Measurements from ENCODE around the gene TRIM77. TPM values are rescaled to one million over a fixed set of nuclear protein-coding genes. Genes with fewer than 3 reads are reported as not detected.
"Not testable (repeated sequence)": the region's sequence is repeated elsewhere in the genome, so short reads cannot be mapped to it uniquely, and the experiment has no call there.

The TRIM77 gene
- total and polyA plus RNA-seq, 2 donors (not counting 1 experiment from before 2014, with no cell fraction given): not detected

DNA sequence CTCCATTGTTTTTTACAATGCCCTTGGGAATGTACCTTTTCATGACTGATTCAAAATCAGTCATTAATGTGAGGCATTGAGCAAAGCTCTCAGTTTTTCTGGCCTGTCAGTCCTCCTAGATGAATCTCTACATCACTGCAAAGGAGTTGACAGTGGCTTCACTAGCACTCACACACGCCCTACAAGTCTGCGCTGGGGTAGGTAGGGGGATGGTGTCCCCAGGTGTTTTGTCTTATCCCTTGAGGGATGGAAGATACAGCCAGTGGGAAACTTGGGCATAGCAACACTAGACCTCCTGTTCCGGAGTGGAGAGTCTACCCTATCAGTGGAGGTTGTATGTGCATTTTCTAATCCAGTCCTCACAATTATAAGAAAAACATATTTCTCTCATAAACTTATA lies 27.0 kb downstream of the TRIM77 start:
- Histone ChIP-seq H4K20me1 (ENCODE audit: control insufficient read depth, insufficient read depth, low read length, poor library complexity, severe bottlenecking) (no peaks in the 10 kb centered on the region), H3K4me1 (ENCODE audit: control insufficient read depth in 2 of 2, insufficient read depth in 2 of 2, low read length in 2 of 2) (no peaks in the 10 kb centered on the region), H3K27me3 (replicated peaks in 1 of 4; ENCODE audit: control extremely low read depth in 1 of 4, control insufficient read depth in 3 of 4, insufficient read depth in 4 of 4, low read length in 3 of 4) (no peaks in the 10 kb centered on the region), H3K27ac (ENCODE audit: low read length in 2 of 2) (no peak overlapping the region), H3K4me2 (replicated peaks; ENCODE audit: low read depth, low read length, poor library complexity, severe bottlenecking) (no peak overlapping the region), H3K9ac (ENCODE audit: low read length) (no peak overlapping the region), H3K79me2 (ENCODE audit: control insufficient read depth, insufficient read depth, low read length) (no peaks in the 10 kb centered on the region), H3K4me3 (ENCODE audit: control extremely low read depth in 1 of 5, extremely low read depth in 1 of 5, insufficient read depth in 1 of 5, low read depth in 2 of 5, low read length in 4 of 5) (no peak overlapping the region), H2AFZ (ENCODE audit: insufficient read depth, low read depth, low read length, poor library complexity, severe bottlenecking) (no peak overlapping the region), H3K9me3 (ENCODE audit: control extremely low read depth in 1 of 3, control insufficient read depth in 2 of 3, insufficient read depth in 1 of 3, low read length in 2 of 3) (no peaks in the 10 kb centered on the region), H3K36me3 (replicated peaks in 1 of 2; ENCODE audit: control extremely low read depth in 1 of 2, control insufficient read depth in 1 of 2, extremely low read depth in 1 of 2, insufficient read depth in 2 of 2, low read length in 1 of 2) (no peaks in the 10 kb centered on the region)
- ChIA-PET CTCF (no interaction called here), POLR2A (no interaction called here)
- TF ChIP-seq, protein P1, sequence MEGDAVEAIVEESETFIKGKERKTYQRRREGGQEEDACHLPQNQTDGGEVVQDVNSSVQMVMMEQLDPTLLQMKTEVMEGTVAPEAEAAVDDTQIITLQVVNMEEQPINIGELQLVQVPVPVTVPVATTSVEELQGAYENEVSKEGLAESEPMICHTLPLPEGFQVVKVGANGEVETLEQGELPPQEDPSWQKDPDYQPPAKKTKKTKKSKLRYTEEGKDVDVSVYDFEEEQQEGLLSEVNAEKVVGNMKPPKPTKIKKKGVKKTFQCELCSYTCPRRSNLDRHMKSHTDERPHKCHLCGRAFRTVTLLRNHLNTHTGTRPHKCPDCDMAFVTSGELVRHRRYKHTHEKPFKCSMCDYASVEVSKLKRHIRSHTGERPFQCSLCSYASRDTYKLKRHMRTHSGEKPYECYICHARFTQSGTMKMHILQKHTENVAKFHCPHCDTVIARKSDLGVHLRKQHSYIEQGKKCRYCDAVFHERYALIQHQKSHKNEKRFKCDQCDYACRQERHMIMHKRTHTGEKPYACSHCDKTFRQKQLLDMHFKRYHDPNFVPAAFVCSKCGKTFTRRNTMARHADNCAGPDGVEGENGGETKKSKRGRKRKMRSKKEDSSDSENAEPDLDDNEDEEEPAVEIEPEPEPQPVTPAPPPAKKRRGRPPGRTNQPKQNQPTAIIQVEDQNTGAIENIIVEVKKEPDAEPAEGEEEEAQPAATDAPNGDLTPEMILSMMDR (IDR thresholded peaks at IDR 0.05): no peak
- no peak for TF ChIP-seq EZH2 (IDR thresholded peaks at IDR 0.05; ENCODE audit: borderline replicate concordance, insufficient read depth, low read depth, low read length, poor library complexity, severe bottlenecking)
- H3K4me1 Mint-ChIP-seq: no peaks in the 10 kb centered on the region
- H3K4me3 Mint-ChIP-seq: no peak overlapping the region
- intact Hi-C loops (cut with micrococcal nuclease): no loop called here
- H3K27ac Mint-ChIP-seq: no peak overlapping the region
- H3K27me3 Mint-ChIP-seq: no peaks in the 10 kb centered on the region
- no CpG with 5 or more reads among the region's 3 CpGs for WGBS (ENCODE audit: insufficient coverage)
- no peak for DNase-seq
- H3K9me3 Mint-ChIP-seq (ENCODE audit: insufficient read depth): no peaks in the 10 kb centered on the region
- ATAC-seq (ENCODE audit: low read depth): no peak

DNA sequence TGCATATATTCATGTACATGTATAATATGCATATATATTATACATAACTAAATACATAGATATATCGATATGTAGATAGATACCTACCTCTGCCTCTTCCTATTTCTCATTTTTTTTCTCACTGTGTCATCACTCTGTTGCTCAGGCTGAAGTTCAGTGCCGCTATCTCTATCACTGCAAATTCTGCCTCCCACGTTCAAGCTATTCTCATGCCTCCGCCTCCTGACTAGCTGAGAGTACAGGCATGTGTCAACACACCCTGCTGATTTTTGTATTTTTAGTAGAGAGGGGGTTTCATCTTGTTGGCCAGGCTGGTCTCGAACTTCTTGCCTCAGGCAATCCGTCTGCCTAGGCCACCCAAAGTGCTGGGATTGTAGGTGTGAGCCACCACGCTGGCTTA lies 31.3 kb downstream of the TRIM77 start:
- ATAC-seq (ENCODE audit: low read depth); CTCF ChIA-PET; H3K27me3 Mint-ChIP-seq; H3K4me3 Mint-ChIP-seq; H3K4me3 ChIP-seq (ENCODE audit: control extremely low read depth in 1 of 5, extremely low read depth in 1 of 5, insufficient read depth in 1 of 5, low read depth in 2 of 5, low read length in 4 of 5); H3K9me3 ChIP-seq (ENCODE audit: control extremely low read depth in 1 of 3, control insufficient read depth in 2 of 3, insufficient read depth in 1 of 3, low read length in 2 of 3); H2AFZ ChIP-seq (ENCODE audit: insufficient read depth, low read depth, low read length, poor library complexity, severe bottlenecking); H3K9me3 Mint-ChIP-seq (ENCODE audit: insufficient read depth); H3K27ac Mint-ChIP-seq; H4K20me1 ChIP-seq (ENCODE audit: control insufficient read depth, insufficient read depth, low read length, poor library complexity, severe bottlenecking); H3K27me3 ChIP-seq (replicated peaks in 1 of 4; ENCODE audit: control extremely low read depth in 1 of 4, control insufficient read depth in 3 of 4, insufficient read depth in 4 of 4, low read length in 3 of 4); H3K27ac ChIP-seq (ENCODE audit: low read length in 2 of 2); DNase-seq; H3K9ac ChIP-seq (ENCODE audit: low read length); POLR2A ChIA-PET; H3K4me1 Mint-ChIP-seq; H3K79me2 ChIP-seq (ENCODE audit: control insufficient read depth, insufficient read depth, low read length); H3K4me1 ChIP-seq (ENCODE audit: control insufficient read depth in 2 of 2, insufficient read depth in 2 of 2, low read length in 2 of 2); intact Hi-C loops (cut with micrococcal nuclease); H3K36me3 ChIP-seq (replicated peaks in 1 of 2; ENCODE audit: control extremely low read depth in 1 of 2, control insufficient read depth in 1 of 2, extremely low read depth in 1 of 2, insufficient read depth in 2 of 2, low read length in 1 of 2); H3K4me2 ChIP-seq (replicated peaks; ENCODE audit: low read depth, low read length, poor library complexity, severe bottlenecking): not testable (repeated sequence)
- 65% methylated on average over 3 of the region's 7 CpGs for WGBS (ENCODE audit: insufficient coverage)

DNA sequence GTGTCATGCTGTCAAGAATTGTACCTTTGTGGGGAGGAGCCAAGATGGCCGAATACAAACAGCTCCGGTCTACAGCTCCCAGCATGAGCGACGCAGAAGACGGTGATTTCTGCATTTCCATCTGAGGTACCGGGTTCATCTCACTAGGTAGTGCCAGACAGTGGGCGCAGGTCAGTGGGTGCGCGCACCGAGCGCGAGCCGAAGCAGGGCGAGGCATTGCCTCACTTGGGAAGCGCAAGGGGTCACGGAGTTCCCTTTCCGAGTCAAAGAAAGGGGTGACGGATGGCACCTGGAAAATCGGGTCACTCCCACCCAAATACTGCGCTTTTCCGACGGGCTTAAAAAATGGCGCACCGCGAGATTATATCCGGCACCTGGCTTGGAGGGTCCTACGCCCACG lies 34.1 kb downstream of the TRIM77 start:
- H3K9ac ChIP-seq (ENCODE audit: low read length); H3K27ac Mint-ChIP-seq; H3K4me3 ChIP-seq (ENCODE audit: control extremely low read depth in 1 of 5, extremely low read depth in 1 of 5, insufficient read depth in 1 of 5, low read depth in 2 of 5, low read length in 4 of 5); H3K27me3 Mint-ChIP-seq; H3K27ac ChIP-seq (ENCODE audit: low read length in 2 of 2); H3K79me2 ChIP-seq (ENCODE audit: control insufficient read depth, insufficient read depth, low read length); H3K36me3 ChIP-seq (replicated peaks in 1 of 2; ENCODE audit: control extremely low read depth in 1 of 2, control insufficient read depth in 1 of 2, extremely low read depth in 1 of 2, insufficient read depth in 2 of 2, low read length in 1 of 2); H2AFZ ChIP-seq (ENCODE audit: insufficient read depth, low read depth, low read length, poor library complexity, severe bottlenecking); DNase-seq; H3K4me2 ChIP-seq (replicated peaks; ENCODE audit: low read depth, low read length, poor library complexity, severe bottlenecking); H3K4me3 Mint-ChIP-seq; H3K9me3 Mint-ChIP-seq (ENCODE audit: insufficient read depth); intact Hi-C loops (cut with micrococcal nuclease); H3K27me3 ChIP-seq (replicated peaks in 1 of 4; ENCODE audit: control extremely low read depth in 1 of 4, control insufficient read depth in 3 of 4, insufficient read depth in 4 of 4, low read length in 3 of 4); ATAC-seq (ENCODE audit: low read depth); POLR2A ChIA-PET; H4K20me1 ChIP-seq (ENCODE audit: control insufficient read depth, insufficient read depth, low read length, poor library complexity, severe bottlenecking); H3K4me1 Mint-ChIP-seq; H3K4me1 ChIP-seq (ENCODE audit: control insufficient read depth in 2 of 2, insufficient read depth in 2 of 2, low read length in 2 of 2); CTCF ChIA-PET; H3K9me3 ChIP-seq (ENCODE audit: control extremely low read depth in 1 of 3, control insufficient read depth in 2 of 3, insufficient read depth in 1 of 3, low read length in 2 of 3): not testable (repeated sequence)
- WGBS (ENCODE audit: insufficient coverage): 97% methylated on average over 18 of the region's 28 CpGs
